Rectal smooth muscle tissue (tissue), 1 donor: ENCODE results near the gene STARD10.
"Not testable (repeated sequence)": the region's sequence is repeated elsewhere in the genome, so short reads cannot be mapped to it uniquely, and the experiment has no call there.

Experiments used
- H3K27ac ChIP-seq: one replicate; pipeline ENCODE4 v1.7.0; 2013; ENCODE audit warnings: low read depth, low read length, inconsistent platforms
- H3K27me3 ChIP-seq: one replicate; pipeline ENCODE4 v1.7.0; 2013; ENCODE audit warnings: low read length; ENCODE audit not compliant: control insufficient read depth, insufficient read depth
- H3K36me3 ChIP-seq: one replicate; pipeline ENCODE4 v1.7.0; 2013; ENCODE audit warnings: low read length; ENCODE audit not compliant: control insufficient read depth, insufficient read depth
- H3K4me1 ChIP-seq: one replicate; pipeline ENCODE4 v1.7.0; 2013; ENCODE audit warnings: low read length; ENCODE audit not compliant: control insufficient read depth, insufficient read depth
- H3K4me3 ChIP-seq: one replicate; pipeline ENCODE4 v1.7.0; 2013; ENCODE audit warnings: low read length
- H3K9ac ChIP-seq: one replicate; pipeline ENCODE4 v1.7.0; 2013; ENCODE audit warnings: low read length

Gene STARD10

DNA sequence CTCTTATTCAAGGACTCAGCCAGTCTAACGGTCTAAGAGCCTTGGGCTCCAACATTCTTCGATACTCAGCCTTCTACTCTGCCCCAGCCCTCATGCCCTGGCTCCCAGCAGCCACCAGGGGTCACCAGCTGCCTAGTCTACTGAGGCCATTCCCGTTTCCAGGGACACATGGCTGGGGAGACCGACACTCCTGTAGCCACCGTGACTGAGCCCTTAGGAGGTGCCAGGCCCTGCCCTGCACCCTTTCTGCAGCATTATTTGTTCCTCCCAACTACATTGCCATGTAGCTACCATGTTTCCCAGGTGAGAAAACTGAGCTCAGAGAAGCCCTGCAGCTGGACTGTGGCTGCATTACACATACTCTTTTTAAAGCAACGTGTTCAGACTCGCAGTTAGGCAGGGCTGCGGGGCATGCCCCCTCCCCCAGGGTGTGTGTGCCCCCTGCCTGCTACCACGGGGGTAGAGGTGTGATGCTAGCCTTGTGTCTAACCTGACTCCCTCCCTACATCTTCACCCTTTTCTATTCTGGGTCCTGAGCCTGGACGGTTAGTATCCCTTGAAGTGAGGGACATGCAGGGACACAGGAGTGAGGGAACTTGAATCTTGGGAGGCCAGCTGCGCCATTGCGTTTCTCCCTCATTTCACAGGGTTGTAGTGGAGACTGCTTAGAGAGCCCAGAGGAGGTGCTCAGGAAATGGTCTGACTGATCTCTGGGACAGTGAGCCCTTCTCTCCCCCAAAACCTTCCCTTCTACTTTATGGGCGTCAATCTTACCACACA is 37.9 kb upstream of the STARD10 start:
- Histone ChIP-seq H3K4me1 (no peaks in the 10 kb centered on the region), H3K27ac (no peak overlapping the region), H3K4me3 (no peak overlapping the region), H3K36me3 (no peaks in the 10 kb centered on the region), H3K27me3 (no peaks in the 10 kb centered on the region), H3K9ac (no peak overlapping the region)

DNA sequence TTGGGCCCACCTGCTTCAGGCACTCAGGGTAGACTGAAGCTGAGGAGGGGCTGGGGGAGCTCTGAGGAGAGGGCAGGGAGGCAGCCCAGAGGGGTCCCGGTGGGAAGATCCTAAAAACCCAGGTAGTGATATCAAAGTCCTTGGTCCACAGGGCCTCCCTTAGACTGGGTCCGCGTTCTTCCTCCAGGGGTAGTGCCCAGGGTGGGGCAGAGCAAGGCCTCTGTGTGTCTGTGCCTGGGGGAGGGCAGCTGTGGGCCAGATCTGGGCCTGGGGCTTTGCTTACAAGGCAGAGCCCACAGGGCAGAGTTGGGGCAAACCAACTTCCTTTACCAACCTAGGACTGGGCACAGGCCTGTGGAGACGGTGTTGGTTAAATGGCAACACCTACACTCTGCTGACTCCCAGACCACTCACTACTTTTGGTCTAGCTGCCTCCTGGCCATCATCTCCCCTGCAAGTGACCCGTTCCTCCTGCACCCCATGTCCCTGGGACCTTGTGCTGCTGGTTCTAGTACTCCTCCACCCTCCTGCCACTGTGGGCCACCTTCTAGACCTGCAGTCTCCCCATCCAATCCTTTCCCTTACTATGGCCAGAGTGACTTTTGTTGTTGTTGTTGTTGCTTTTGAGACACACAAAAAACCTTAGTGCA is 36.2 kb upstream of the STARD10 start:
- no peaks in the 10 kb centered on the region for H3K4me1 ChIP-seq
- H3K4me3 ChIP-seq, result no peak overlapping the region
- H3K9ac ChIP-seq, result no peak overlapping the region
- H3K27me3 ChIP-seq, result no peaks in the 10 kb centered on the region
- no peak overlapping the region for H3K27ac ChIP-seq
- H3K36me3 ChIP-seq, result peaks cover 2% of the 10 kb centered on the region

DNA sequence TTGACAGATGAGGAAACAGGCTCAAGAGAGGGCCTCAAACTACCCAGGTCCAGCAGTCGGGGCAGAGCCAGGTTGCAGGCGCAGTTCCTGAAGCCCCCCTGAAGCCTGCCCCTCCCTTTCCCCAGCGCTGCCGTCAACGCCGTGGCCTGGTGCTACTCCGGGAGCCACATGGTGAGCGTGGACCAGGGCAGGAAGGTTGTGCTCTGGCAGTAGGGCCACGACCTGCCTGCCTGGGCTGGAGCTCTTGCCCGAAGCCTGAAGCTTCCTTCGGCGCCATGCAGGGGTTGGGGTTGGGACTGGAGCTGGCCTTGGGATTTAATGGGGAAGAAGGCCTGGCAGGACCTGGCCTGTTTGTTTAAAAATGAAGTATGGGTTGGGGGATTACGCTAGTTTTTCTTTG is 35.3 kb upstream of the STARD10 start:
- H3K4me3 ChIP-seq, result no peak overlapping the region
- H3K27me3 ChIP-seq, result no peaks in the 10 kb centered on the region
- H3K27ac ChIP-seq, result no peak overlapping the region
- no peaks in the 10 kb centered on the region for H3K4me1 ChIP-seq
- no peak overlapping the region for H3K9ac ChIP-seq
- H3K36me3 ChIP-seq, result peaks cover 2% of the 10 kb centered on the region

- Histone ChIP-seq H3K27me3 (no peaks in the 10 kb centered on the region), H3K36me3 (peaks cover 2% of the 10 kb centered on the region), H3K4me1 (no peaks in the 10 kb centered on the region), H3K4me3 (no peak overlapping the region), H3K9ac (no peak overlapping the region), H3K27ac (no peak overlapping the region)
These were observed 34.9 kb upstream of the STARD10 start for GRCh38 chr11:72828692-72829101.

DNA sequence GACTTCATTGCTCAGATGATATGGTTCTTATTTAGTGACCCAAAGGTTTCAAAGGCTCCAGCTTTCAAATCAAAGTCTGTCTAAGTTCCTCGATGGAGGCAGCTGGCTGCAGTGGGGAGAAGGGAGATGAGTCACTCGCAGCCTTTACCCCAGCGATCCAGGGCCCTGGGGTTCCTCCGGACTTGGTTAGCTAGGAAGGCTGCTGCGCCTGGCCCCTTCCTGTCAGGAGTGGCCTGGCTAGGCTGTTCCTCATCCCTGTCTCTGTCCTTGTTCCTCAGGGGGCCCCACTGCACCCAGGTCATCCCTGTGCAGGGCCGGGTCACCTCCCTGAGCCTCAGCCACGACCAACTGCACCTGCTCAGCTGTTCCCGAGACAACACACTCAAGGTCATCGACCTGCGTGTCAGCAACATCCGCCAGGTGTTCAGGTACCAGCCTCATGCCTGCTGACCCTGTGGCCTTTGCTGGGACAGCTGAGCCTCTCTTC is 34.3 kb upstream of the STARD10 start:
- Histone ChIP-seq H3K4me3 (no peak overlapping the region), H3K4me1 (no peaks in the 10 kb centered on the region), H3K9ac (no peak overlapping the region), H3K36me3 (peaks cover 2% of the 10 kb centered on the region), H3K27ac (no peak overlapping the region), H3K27me3 (no peaks in the 10 kb centered on the region)

GRCh38 chr11:72827656-72828055 is 33.8 kb upstream of the STARD10 start:
- not testable (repeated sequence) for H3K4me1 ChIP-seq, H3K4me3 ChIP-seq, H3K27ac ChIP-seq, H3K36me3 ChIP-seq, H3K27me3 ChIP-seq, H3K9ac ChIP-seq

- H3K27me3 ChIP-seq, result no peaks in the 10 kb centered on the region
- H3K4me1 ChIP-seq, result no peaks in the 10 kb centered on the region
- H3K4me3 ChIP-seq, result no peak overlapping the region
- H3K27ac ChIP-seq, result no peak overlapping the region
- peaks cover 2% of the 10 kb centered on the region for H3K36me3 ChIP-seq
- H3K9ac ChIP-seq, result no peak overlapping the region
These were observed 33.2 kb upstream of the STARD10 start for GRCh38 chr11:72826942-72827480.

DNA sequence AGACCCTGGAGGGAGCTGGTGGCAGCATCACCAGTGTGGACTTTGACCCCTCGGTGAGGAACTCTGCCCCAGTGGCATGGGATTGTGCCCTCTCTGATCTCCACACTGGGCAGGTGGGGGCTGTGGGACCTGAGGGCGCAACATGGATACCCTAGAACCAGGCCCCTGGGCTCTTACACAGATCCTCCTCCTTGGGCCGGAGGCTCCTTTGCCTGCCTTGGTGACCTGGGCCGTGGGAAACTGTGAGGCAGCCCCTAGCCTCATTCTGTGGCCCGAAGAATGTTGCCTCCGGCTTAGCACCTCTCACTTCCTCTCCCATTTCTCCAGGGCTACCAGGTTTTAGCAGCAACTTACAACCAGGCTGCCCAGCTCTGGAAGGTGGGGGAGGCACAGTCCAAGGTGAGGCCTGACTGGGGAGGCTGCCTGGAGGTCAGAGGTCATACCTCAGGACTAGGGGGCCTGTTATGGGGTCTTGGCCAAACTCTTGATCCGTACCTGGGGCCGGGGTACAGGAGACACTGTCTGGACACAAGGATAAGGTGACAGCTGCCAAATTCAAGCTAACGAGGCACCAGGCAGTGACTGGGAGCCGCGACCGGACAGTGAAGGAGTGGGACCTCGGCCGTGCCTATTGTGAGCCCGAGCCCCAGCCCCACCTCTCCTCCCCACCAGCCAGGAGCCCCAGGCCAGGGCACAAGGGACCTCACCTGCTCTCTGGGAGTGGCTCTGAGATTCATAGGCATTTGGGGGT is 32.5 kb upstream of the STARD10 start:
- Histone ChIP-seq H3K9ac (no peak overlapping the region), H3K36me3 (peaks cover 2% of the 10 kb centered on the region), H3K4me3 (no peak overlapping the region), H3K27ac (no peak overlapping the region), H3K27me3 (no peaks in the 10 kb centered on the region), H3K4me1 (peaks cover 2% of the 10 kb centered on the region)

- Histone ChIP-seq H3K4me3 (no peak overlapping the region), H3K27me3 (no peaks in the 10 kb centered on the region), H3K36me3 (peaks cover 2% of the 10 kb centered on the region), H3K4me1 (peaks cover 6% of the 10 kb centered on the region), H3K27ac (no peak overlapping the region), H3K9ac (no peak overlapping the region)
These were observed 31.8 kb upstream of the STARD10 start for GRCh38 chr11:72825661-72826060.

- Histone ChIP-seq H3K27me3 (no peaks in the 10 kb centered on the region), H3K36me3 (peaks cover 2% of the 10 kb centered on the region), H3K4me3 (no peak overlapping the region), H3K9ac (no peak overlapping the region), H3K27ac (no peak overlapping the region), H3K4me1 (peaks cover 6% of the 10 kb centered on the region)
These were observed 31.1 kb upstream of the STARD10 start for GRCh38 chr11:72824811-72825505.

DNA sequence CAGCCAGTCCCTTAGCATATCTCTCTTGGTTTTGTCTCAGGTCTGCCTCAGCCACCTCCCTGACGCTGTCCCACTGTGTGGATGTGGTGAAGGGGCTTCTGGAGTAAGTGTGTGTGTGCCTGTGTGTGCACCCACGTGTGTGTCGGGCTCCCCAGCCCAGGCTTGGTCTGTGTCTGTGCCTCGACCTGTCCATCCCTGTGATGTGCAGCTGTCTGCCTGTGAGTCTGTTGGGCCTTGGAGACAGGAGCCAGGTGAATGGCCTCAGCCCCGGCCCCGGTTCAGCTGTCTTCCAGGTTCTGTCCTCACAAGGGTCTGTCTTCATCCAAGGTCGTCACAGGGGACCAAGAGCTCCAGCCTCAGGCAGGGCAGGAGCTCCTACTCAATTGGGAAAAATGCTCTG is 30.2 kb upstream of the STARD10 start:
- H3K4me3 ChIP-seq, result no peak overlapping the region
- H3K27ac ChIP-seq, result no peak overlapping the region
- no peaks in the 10 kb centered on the region for H3K27me3 ChIP-seq
- H3K4me1 ChIP-seq, result peaks cover 6% of the 10 kb centered on the region
- no peak overlapping the region for H3K9ac ChIP-seq
- H3K36me3 ChIP-seq, result peaks cover 2% of the 10 kb centered on the region
